Astrocyte (in vitro differentiated cells and primary cell): ENCODE data around the gene C10orf67. TPM values are rescaled to one million over a fixed set of nuclear protein-coding genes. Genes with fewer than 3 reads are reported as not detected.

Experiments
- DNase-seq: peaks from one replicate; pipeline ENCODE4 v3.0.0-alpha.2; 2010; ENCODE audit warnings: low read depth
- FAIRE-seq: peaks from 2 replicates; lab custom pipeline; 2011; peaks lifted over from hg19 to GRCh38; lab: Jason Lieb, UNC
- H2AFZ ChIP-seq: 2 replicates; pipeline ENCODE4 v1.6.0; 2012; ENCODE audit warnings: low read depth, low read length, inconsistent platforms
- H3K27ac ChIP-seq: 2 replicates; pipeline ENCODE4 v1.5.1; 2011; ENCODE audit warnings: low read depth, low read length, inconsistent platforms
- H3K27me3 ChIP-seq: 2 replicates; pipeline ENCODE4 v1.6.0; 2011; ENCODE audit warnings: low read length, inconsistent platforms; ENCODE audit not compliant: insufficient read depth
- H3K36me3 ChIP-seq: 2 replicates; pipeline ENCODE4 v1.5.1; 2011; ENCODE audit warnings: low read length, inconsistent platforms; ENCODE audit not compliant: insufficient read depth
- H3K4me1 ChIP-seq: 2 replicates; pipeline ENCODE4 v1.5.1; 2011; ENCODE audit warnings: low read length, inconsistent platforms; ENCODE audit not compliant: insufficient read depth
- H3K4me2 ChIP-seq: 2 replicates; pipeline ENCODE4 v1.6.0; 2012; ENCODE audit warnings: low read length, inconsistent platforms
- H3K4me3 ChIP-seq: 2 replicates; pipeline ENCODE4 v1.5.1; 2011; ENCODE audit warnings: low read depth, mild to moderate bottlenecking, low read length, inconsistent platforms; ENCODE audit not compliant: insufficient read depth
- H3K79me2 ChIP-seq: 2 replicates; pipeline ENCODE4 v1.6.0; 2012; ENCODE audit warnings: mild to moderate bottlenecking, low read length, inconsistent platforms; ENCODE audit not compliant: insufficient read depth
- H3K9ac ChIP-seq: 2 replicates; pipeline ENCODE4 v1.6.0; 2012; ENCODE audit warnings: mild to moderate bottlenecking, low read length, inconsistent platforms
- H3K9me3 ChIP-seq: 2 replicates; pipeline ENCODE4 v1.5.1; 2012; ENCODE audit warnings: low read depth, mild to moderate bottlenecking, low read length, inconsistent platforms; ENCODE audit not compliant: insufficient read depth
- H4K20me1 ChIP-seq: 2 replicates; pipeline ENCODE4 v1.6.0; 2012; ENCODE audit warnings: low read length, inconsistent platforms; ENCODE audit not compliant: insufficient read depth
- H3K27ac Mint-ChIP-seq: one replicate; pipeline ENCODE4 v1.8.0; 2021; ENCODE audit warnings: mild to moderate bottlenecking, mixed read lengths; ENCODE audit not compliant: unreplicated experiment
- H3K27me3 Mint-ChIP-seq: one replicate; pipeline ENCODE4 v1.8.0; 2021; ENCODE audit warnings: low read depth, mixed read lengths; ENCODE audit not compliant: unreplicated experiment
- H3K36me3 Mint-ChIP-seq: one replicate; pipeline ENCODE4 v1.8.0; 2021; ENCODE audit warnings: low read depth, mixed read lengths; ENCODE audit not compliant: unreplicated experiment
- H3K4me1 Mint-ChIP-seq: one replicate; pipeline ENCODE4 v1.8.0; 2021; ENCODE audit warnings: low read depth, mixed read lengths; ENCODE audit not compliant: unreplicated experiment
- H3K4me3 Mint-ChIP-seq: one replicate; pipeline ENCODE4 v1.8.0; 2021; ENCODE audit warnings: mild to moderate bottlenecking, moderate library complexity, mixed read lengths; ENCODE audit not compliant: unreplicated experiment
- H3K9me3 Mint-ChIP-seq: one replicate; pipeline ENCODE4 v1.8.0; 2021; ENCODE audit warnings: mild to moderate bottlenecking, mixed read lengths; ENCODE audit not compliant: unreplicated experiment
- EZH2 ChIP-seq: IDR thresholded peaks from 2 replicates; pipeline ENCODE4 v1.6.1; 2012; ENCODE audit warnings: mild to moderate bottlenecking, low read length, inconsistent platforms; ENCODE audit not compliant: insufficient read depth
- total RNA-seq: library from RNA; stranded (reverse); gene quantifications from 2 replicates; pipeline ENCODE4 v1.2.1, GENCODE V29; 2021
- TF ChIP-seq, protein P1 (sequence below): IDR thresholded peaks from 2 replicates; pipeline ENCODE4 v1.5.1; 2011; ENCODE audit warnings: low read depth, mild to moderate bottlenecking, inconsistent platforms, low read length, moderate library complexity; ENCODE audit not compliant: insufficient read depth

The C10orf67 gene
- total RNA-seq, 1 donor from 2014 or later = 0.27 TPM

DNA sequence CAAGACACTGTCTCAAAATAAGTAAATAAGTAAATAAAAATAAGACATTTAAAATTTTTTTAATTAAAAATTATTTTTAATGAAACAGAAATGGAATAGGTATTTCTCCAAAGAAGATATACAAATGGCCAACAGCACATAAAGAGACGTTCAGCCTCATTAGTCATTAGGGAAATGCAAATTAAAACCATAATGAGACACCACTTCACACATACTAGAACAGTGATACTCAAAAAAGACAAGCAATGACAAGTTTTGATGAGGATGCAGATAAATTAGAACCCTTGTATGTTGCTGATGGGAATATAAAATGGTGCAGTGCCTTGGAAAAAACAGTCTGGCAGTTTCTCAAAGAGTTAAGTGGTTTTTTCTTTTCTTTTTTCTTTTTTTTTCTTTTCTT is 26.5 kb upstream of the C10orf67 start:
- no peak for TF ChIP-seq EZH2
- TF ChIP-seq, protein P1, sequence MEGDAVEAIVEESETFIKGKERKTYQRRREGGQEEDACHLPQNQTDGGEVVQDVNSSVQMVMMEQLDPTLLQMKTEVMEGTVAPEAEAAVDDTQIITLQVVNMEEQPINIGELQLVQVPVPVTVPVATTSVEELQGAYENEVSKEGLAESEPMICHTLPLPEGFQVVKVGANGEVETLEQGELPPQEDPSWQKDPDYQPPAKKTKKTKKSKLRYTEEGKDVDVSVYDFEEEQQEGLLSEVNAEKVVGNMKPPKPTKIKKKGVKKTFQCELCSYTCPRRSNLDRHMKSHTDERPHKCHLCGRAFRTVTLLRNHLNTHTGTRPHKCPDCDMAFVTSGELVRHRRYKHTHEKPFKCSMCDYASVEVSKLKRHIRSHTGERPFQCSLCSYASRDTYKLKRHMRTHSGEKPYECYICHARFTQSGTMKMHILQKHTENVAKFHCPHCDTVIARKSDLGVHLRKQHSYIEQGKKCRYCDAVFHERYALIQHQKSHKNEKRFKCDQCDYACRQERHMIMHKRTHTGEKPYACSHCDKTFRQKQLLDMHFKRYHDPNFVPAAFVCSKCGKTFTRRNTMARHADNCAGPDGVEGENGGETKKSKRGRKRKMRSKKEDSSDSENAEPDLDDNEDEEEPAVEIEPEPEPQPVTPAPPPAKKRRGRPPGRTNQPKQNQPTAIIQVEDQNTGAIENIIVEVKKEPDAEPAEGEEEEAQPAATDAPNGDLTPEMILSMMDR = no peak
- Histone ChIP-seq H3K27me3 (no peaks in the 10 kb centered on the region), H3K4me1 (no peaks in the 10 kb centered on the region), H3K4me2 (no peak overlapping the region), H3K4me3 (no peak overlapping the region), H3K36me3 (no peaks in the 10 kb centered on the region), H3K79me2 (no peaks in the 10 kb centered on the region), H3K9ac (no peak overlapping the region), H2AFZ (no peak overlapping the region), H3K9me3 (no peaks in the 10 kb centered on the region), H4K20me1 (no peaks in the 10 kb centered on the region), H3K27ac (no peak overlapping the region)
- H3K36me3 Mint-ChIP-seq = no peaks in the 10 kb centered on the region
- FAIRE-seq (no peak), DNase-seq (no peak)
- no peak overlapping the region for H3K27ac Mint-ChIP-seq
- no peak overlapping the region for H3K4me3 Mint-ChIP-seq
- H3K27me3 Mint-ChIP-seq = no peaks in the 10 kb centered on the region
- peaks cover 1% of the 10 kb centered on the region for H3K9me3 Mint-ChIP-seq
- peaks cover 19% of the 10 kb centered on the region for H3K4me1 Mint-ChIP-seq

DNA sequence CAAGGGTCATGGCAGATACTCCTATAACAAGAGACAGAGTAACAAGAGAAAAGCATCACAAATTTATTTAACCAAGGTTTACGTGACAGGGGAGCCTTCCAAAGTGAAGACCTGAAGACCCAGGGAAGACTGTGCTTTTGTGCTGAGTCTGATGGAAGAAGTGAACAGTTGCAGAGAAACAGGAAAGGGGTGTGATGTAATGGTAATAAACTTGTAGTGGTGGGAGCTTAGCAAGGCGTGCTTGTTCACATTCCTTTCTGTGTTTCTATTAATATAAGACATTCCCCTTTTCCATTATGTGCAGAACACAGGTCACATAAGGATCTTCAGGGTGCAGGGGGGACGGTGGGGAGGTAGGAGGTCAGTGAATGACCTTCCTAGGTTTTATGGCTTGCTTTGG is 25.5 kb upstream of the C10orf67 start:
- FAIRE-seq = no peak

More for the DNA sequence above, 25.5 kb upstream of the C10orf67 start:
- Histone ChIP-seq H3K4me2 (no peak overlapping the region), H3K27ac (no peak overlapping the region), H3K79me2 (no peaks in the 10 kb centered on the region), H3K4me3 (no peak overlapping the region), H3K9me3 (no peaks in the 10 kb centered on the region), H3K9ac (no peak overlapping the region), H2AFZ (no peak overlapping the region), H3K36me3 (no peaks in the 10 kb centered on the region), H3K4me1 (no peaks in the 10 kb centered on the region), H3K27me3 (no peaks in the 10 kb centered on the region), H4K20me1 (no peaks in the 10 kb centered on the region)
- Mint-ChIP-seq H3K36me3 (no peaks in the 10 kb centered on the region), H3K9me3 (peaks cover 1% of the 10 kb centered on the region), H3K27me3 (no peaks in the 10 kb centered on the region), H3K4me3 (no peak overlapping the region), H3K4me1 (peaks cover 25% of the 10 kb centered on the region), H3K27ac (peak overlapping the region; percentile 65)
- no peak for DNase-seq
- TF ChIP-seq EZH2 = no peak
- TF ChIP-seq, protein P1 = no peak
